H9 (cell line): Measurements from ENCODE around the gene PTPRK. TPM values are rescaled to one million over a fixed set of nuclear protein-coding genes. Genes with fewer than 3 reads are reported as not detected.

ENCODE experiments used
- DNase-seq: peaks from one replicate; pipeline ENCODE4 v3.0.0-alpha.2; 2017
- H2AFZ ChIP-seq: one replicate; pipeline ENCODE4 v1.6.1; 2013; ENCODE audit warnings: mild to moderate bottlenecking, low read length, control low read depth, moderate library complexity
- H2AK5ac ChIP-seq: 2 replicates; pipeline ENCODE4 v1.6.1; 2013; ENCODE audit warnings: low read length, control low read depth, mixed read lengths; ENCODE audit not compliant: insufficient read length
- H2BK120ac ChIP-seq: one replicate; pipeline ENCODE4 v1.6.1; 2013; ENCODE audit warnings: low read depth, mild to moderate bottlenecking, low read length, control low read depth, inconsistent platforms; ENCODE audit not compliant: poor library complexity, severe bottlenecking
- H2BK12ac ChIP-seq: 2 replicates; pipeline ENCODE4 v1.6.1; 2013; ENCODE audit warnings: low read length, control low read depth, mixed read lengths, low read depth; ENCODE audit not compliant: insufficient read length
- H2BK15ac ChIP-seq: 2 replicates; pipeline ENCODE4 v1.6.1; 2013; ENCODE audit warnings: low read depth, low read length, control low read depth
- H2BK20ac ChIP-seq: one replicate; pipeline ENCODE4 v1.6.1; 2013; ENCODE audit warnings: low read depth, mild to moderate bottlenecking, low read length, control low read depth, inconsistent platforms; ENCODE audit not compliant: poor library complexity, severe bottlenecking
- H2BK5ac ChIP-seq: 2 replicates; pipeline ENCODE4 v1.6.1; 2013; ENCODE audit warnings: low read length, control low read depth, mixed read lengths; ENCODE audit not compliant: insufficient read length
- H3K14ac ChIP-seq: 2 replicates; pipeline ENCODE4 v1.6.1; 2013; ENCODE audit warnings: low read length, control low read depth; ENCODE audit not compliant: insufficient read depth
- H3K18ac ChIP-seq: 2 replicates; pipeline ENCODE4 v1.6.1; 2013; ENCODE audit warnings: low read depth, mild to moderate bottlenecking, mixed read lengths, low read length, control low read depth; ENCODE audit not compliant: insufficient read length
- H3K23ac ChIP-seq: 2 replicates; pipeline ENCODE4 v1.6.1; 2013; ENCODE audit warnings: low read length, control low read depth, mixed read lengths, low read depth; ENCODE audit not compliant: insufficient read length
- H3K23me2 ChIP-seq: 2 replicates; pipeline ENCODE4 v1.6.1; 2013; ENCODE audit warnings: low read depth, mild to moderate bottlenecking, mixed read lengths, low read length, control low read depth; ENCODE audit not compliant: insufficient read length, poor library complexity, severe bottlenecking
- H3K27ac ChIP-seq: 2 replicates; pipeline ENCODE4 v1.5.1; 2013; ENCODE audit warnings: low read length, control low read depth, mixed read lengths, low read depth; ENCODE audit not compliant: insufficient read length
- H3K27me3 ChIP-seq: 2 replicates; pipeline ENCODE4 v1.6.1; 2013; ENCODE audit warnings: low read length, control low read depth, inconsistent platforms; ENCODE audit not compliant: insufficient read depth
- H3K4ac ChIP-seq: 2 replicates; pipeline ENCODE4 v1.6.1; 2013; ENCODE audit warnings: low read depth, mild to moderate bottlenecking, control low read depth, inconsistent platforms, low read length, moderate library complexity
- H3K4me1 ChIP-seq: 2 replicates; pipeline ENCODE4 v1.6.1; 2013; ENCODE audit warnings: low read length, control low read depth, inconsistent platforms; ENCODE audit not compliant: insufficient read depth
- H3K4me2 ChIP-seq: 2 replicates; pipeline ENCODE4 v1.6.1; 2013; ENCODE audit warnings: low read length, control low read depth, mixed read lengths; ENCODE audit not compliant: insufficient read length, insufficient read depth
- H3K56ac ChIP-seq: 2 replicates; pipeline ENCODE4 v1.6.1; 2013; ENCODE audit warnings: low read depth, mild to moderate bottlenecking, mixed read lengths, low read length, control low read depth; ENCODE audit not compliant: insufficient read length
- H3K79me1 ChIP-seq: 2 replicates; pipeline ENCODE4 v1.6.1; 2013; ENCODE audit warnings: low read depth, mild to moderate bottlenecking, moderate library complexity, low read length, control low read depth, inconsistent platforms; ENCODE audit not compliant: insufficient read depth, poor library complexity, severe bottlenecking
- H3K79me2 ChIP-seq: 2 replicates; pipeline ENCODE4 v1.6.1; 2013; ENCODE audit warnings: low read length, control low read depth, inconsistent platforms; ENCODE audit not compliant: insufficient read depth
- H3K9ac ChIP-seq: 2 replicates; pipeline ENCODE4 v1.6.1; 2013; ENCODE audit warnings: low read length, control low read depth, mixed read lengths; ENCODE audit not compliant: insufficient read length; ENCODE audit errors: extremely low read depth
- H3K9me3 ChIP-seq: one replicate; pipeline ENCODE4 v1.6.1; 2013; ENCODE audit warnings: low read depth, low read length, inconsistent platforms; ENCODE audit not compliant: control insufficient read depth
- H3T11ph ChIP-seq: one replicate; pipeline ENCODE4 v1.6.1; 2013; ENCODE audit warnings: mild to moderate bottlenecking, low read length, control low read depth, inconsistent platforms
- H4K20me1 ChIP-seq: one replicate; pipeline ENCODE4 v1.6.1; 2013; ENCODE audit not compliant: control insufficient read depth, insufficient read length, insufficient read depth
- H4K5ac ChIP-seq: 2 replicates; pipeline ENCODE4 v1.6.1; 2013; ENCODE audit warnings: low read depth, mild to moderate bottlenecking, mixed read lengths, low read length, control low read depth; ENCODE audit not compliant: insufficient read length
- H4K8ac ChIP-seq: replicated peaks from 2 replicates; pipeline ENCODE4 v1.6.1; 2013; ENCODE audit warnings: low read length, control low read depth, mixed read lengths, low read depth; ENCODE audit not compliant: insufficient read length
- H4K91ac ChIP-seq: 2 replicates; pipeline ENCODE4 v1.6.1; 2013; ENCODE audit warnings: low read depth, mild to moderate bottlenecking, moderate library complexity, mixed read lengths, low read length, control low read depth; ENCODE audit not compliant: insufficient read length
- H3K27ac Mint-ChIP-seq, 3 experiments: 2 replicates in 2 of 3; 3 replicates in 1 of 3; pipeline ENCODE4 v1.8.0; 2020 to 2021; ENCODE audit warnings: mixed read lengths in 3 of 3, mild to moderate bottlenecking in 1 of 3, moderate library complexity in 1 of 3
- H3K27me3 Mint-ChIP-seq: 2 replicates; pipeline ENCODE4 v1.8.0; 2021; ENCODE audit warnings: low read depth, mild to moderate bottlenecking, moderate library complexity, mixed read lengths
- H3K36me3 Mint-ChIP-seq, 3 experiments: 2 replicates in 2 of 3; 3 replicates in 1 of 3; pipeline ENCODE4 v1.8.0; 2020 to 2021; ENCODE audit warnings: low read depth in 3 of 3, mixed read lengths in 3 of 3; ENCODE audit not compliant: insufficient read depth in 1 of 3
- H3K4me1 Mint-ChIP-seq, 2 experiments: 2 replicates each; pipeline ENCODE4 v1.8.0; 2020; ENCODE audit warnings: mixed read lengths in 2 of 2
- H3K4me3 Mint-ChIP-seq, 2 experiments: 2 replicates in 1 of 2; 3 replicates in 1 of 2; pipeline ENCODE4 v1.8.0; 2020 to 2021; ENCODE audit warnings: mild to moderate bottlenecking in 2 of 2, mixed read lengths in 2 of 2, moderate library complexity in 1 of 2
- H3K9me3 Mint-ChIP-seq, 2 experiments: 2 replicates in 1 of 2; 3 replicates in 1 of 2; pipeline ENCODE4 v1.8.0; 2020; ENCODE audit warnings: mild to moderate bottlenecking in 2 of 2, mixed read lengths in 2 of 2, moderate library complexity in 1 of 2
- WGBS: extraction: QIAGEN DNeasy Blood & Tissue Kit; methylation state at CpG from one replicate; pipeline ENCODE4 v1.1.7; 2013; ENCODE audit warnings: missing lambda C conversion rate, low lambda C conversion rate, mixed read lengths; ENCODE audit not compliant: insufficient read length; ENCODE audit errors: extremely low coverage; 5-methylcytosine and 5-hydroxymethylcytosine counted together
- total RNA-seq: library from RNA; stranded (reverse); gene quantifications from 2 replicates; pipeline ENCODE4 v1.2.1, GENCODE V29; 2021
- TF ChIP-seq, protein P1 (sequence below): fragments of 200-600 bp; sonication (generic); conservative IDR thresholded peaks from 3 replicates; pipeline ENCODE4 v1.8.0; 2021; ENCODE audit warnings: antibody characterized with exemption, mild to moderate bottlenecking

The PTPRK gene
- total RNA-seq, 1 experiment from 2014 or later: 47.9 TPM

DNA sequence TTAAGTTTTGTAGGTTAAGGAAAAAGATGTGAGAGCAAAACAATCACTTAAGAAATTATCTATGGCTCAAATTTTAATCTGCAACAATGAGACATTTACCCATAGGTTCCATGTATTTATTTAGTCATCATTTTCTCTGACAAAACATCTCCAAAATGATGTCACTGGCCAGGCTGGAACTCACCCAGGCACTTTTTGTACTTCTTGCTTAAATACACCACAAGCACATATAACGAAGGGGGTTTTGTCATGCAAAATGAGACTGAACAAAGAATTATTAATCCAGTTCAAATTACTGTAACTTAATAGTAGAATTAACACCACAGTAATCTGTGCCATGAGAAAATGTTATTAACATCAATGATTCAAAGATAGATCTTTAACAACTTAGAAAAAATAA lies 200.5 kb downstream of the PTPRK start:
- H3K9me3 Mint-ChIP-seq: no peaks in the 10 kb centered on the region
- H4K91ac ChIP-seq: no peak overlapping the region
- H3K23me2 ChIP-seq: no peaks in the 10 kb centered on the region
- H3K23ac ChIP-seq: no peak overlapping the region
- H3K79me1 ChIP-seq: no peaks in the 10 kb centered on the region
- WGBS: no CpG with 5 or more reads among the region's 1 CpG
- H3K27me3 ChIP-seq: no peaks in the 10 kb centered on the region
- no peaks in the 10 kb centered on the region for H3K9me3 ChIP-seq
- no peak overlapping the region for H2BK12ac ChIP-seq
- TF ChIP-seq, protein P1, sequence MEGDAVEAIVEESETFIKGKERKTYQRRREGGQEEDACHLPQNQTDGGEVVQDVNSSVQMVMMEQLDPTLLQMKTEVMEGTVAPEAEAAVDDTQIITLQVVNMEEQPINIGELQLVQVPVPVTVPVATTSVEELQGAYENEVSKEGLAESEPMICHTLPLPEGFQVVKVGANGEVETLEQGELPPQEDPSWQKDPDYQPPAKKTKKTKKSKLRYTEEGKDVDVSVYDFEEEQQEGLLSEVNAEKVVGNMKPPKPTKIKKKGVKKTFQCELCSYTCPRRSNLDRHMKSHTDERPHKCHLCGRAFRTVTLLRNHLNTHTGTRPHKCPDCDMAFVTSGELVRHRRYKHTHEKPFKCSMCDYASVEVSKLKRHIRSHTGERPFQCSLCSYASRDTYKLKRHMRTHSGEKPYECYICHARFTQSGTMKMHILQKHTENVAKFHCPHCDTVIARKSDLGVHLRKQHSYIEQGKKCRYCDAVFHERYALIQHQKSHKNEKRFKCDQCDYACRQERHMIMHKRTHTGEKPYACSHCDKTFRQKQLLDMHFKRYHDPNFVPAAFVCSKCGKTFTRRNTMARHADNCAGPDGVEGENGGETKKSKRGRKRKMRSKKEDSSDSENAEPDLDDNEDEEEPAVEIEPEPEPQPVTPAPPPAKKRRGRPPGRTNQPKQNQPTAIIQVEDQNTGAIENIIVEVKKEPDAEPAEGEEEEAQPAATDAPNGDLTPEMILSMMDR: no peak
- H2AFZ ChIP-seq: no peak overlapping the region
- no peaks in the 10 kb centered on the region for H3K27me3 Mint-ChIP-seq
- H3K4me1 ChIP-seq: no peaks in the 10 kb centered on the region
- peaks cover 45 to 48% of the 10 kb centered on the region in 2 experiments for H3K4me1 Mint-ChIP-seq
- H3K56ac ChIP-seq: no peak overlapping the region
- no peak overlapping the region for H4K5ac ChIP-seq
- no peak overlapping the region for H2BK20ac ChIP-seq
- no peak overlapping the region for H3K27ac Mint-ChIP-seq
- H3K79me2 ChIP-seq: 0 out of 2 replicates have a peak, but pooled peaks cover 2% of the 10 kb centered on the region
- H3K4me2 ChIP-seq: no peak overlapping the region
- no peaks in the 10 kb centered on the region for H3K36me3 Mint-ChIP-seq
- H3K27ac ChIP-seq: no peak overlapping the region
- H4K8ac ChIP-seq: no peak overlapping the region
- no peak overlapping the region for H2BK15ac ChIP-seq
- no peak overlapping the region for H3K4ac ChIP-seq
- DNase-seq: no peak
- no peak overlapping the region for H3T11ph ChIP-seq
- no peaks in the 10 kb centered on the region for H4K20me1 ChIP-seq
- H3K4me3 Mint-ChIP-seq: no peak overlapping the region
- H3K18ac ChIP-seq: no peak overlapping the region
- H3K14ac ChIP-seq: no peak overlapping the region
- no peak overlapping the region for H3K9ac ChIP-seq
- H2AK5ac ChIP-seq: no peak overlapping the region
- no peak overlapping the region for H2BK120ac ChIP-seq
- no peak overlapping the region for H2BK5ac ChIP-seq
